Measurements from ENCODE around the gene APOBEC2.

APOBEC2 gene

DNA sequence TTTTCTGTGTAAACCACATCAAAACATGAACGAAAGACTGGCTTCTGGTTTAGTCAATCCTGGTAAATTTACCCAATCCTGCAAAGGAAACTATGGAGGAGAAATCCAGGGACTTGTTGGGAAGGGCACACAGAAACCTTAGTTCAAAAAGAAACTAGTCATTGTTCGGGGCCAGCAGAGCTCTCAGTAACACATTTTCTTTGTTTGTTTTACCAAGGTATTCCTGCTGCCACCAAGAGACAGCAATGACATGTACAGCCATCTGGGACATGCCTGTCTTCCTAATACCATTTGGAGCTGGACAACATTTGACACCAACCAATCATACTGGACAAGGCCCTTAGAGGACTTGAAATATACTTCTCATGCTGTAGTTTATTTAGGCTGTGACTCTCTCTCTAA lies 10.9 kb downstream of the APOBEC2 start:
- no peaks in the 10 kb centered on the region for H3K9me3 ChIP-seq (ENCODE audit: insufficient read depth, low read length)
- no peak overlapping the region for H3K9ac ChIP-seq (ENCODE audit: low read length)
- TF ChIP-seq EZH2phosphoT487 (IDR thresholded peaks at IDR 0.05; ENCODE audit: low read depth) = no peak
- TF ChIP-seq, protein P1, sequence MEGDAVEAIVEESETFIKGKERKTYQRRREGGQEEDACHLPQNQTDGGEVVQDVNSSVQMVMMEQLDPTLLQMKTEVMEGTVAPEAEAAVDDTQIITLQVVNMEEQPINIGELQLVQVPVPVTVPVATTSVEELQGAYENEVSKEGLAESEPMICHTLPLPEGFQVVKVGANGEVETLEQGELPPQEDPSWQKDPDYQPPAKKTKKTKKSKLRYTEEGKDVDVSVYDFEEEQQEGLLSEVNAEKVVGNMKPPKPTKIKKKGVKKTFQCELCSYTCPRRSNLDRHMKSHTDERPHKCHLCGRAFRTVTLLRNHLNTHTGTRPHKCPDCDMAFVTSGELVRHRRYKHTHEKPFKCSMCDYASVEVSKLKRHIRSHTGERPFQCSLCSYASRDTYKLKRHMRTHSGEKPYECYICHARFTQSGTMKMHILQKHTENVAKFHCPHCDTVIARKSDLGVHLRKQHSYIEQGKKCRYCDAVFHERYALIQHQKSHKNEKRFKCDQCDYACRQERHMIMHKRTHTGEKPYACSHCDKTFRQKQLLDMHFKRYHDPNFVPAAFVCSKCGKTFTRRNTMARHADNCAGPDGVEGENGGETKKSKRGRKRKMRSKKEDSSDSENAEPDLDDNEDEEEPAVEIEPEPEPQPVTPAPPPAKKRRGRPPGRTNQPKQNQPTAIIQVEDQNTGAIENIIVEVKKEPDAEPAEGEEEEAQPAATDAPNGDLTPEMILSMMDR (IDR thresholded peaks at IDR 0.05; ENCODE audit: low read depth, low read length) = no peak
- H3K27ac ChIP-seq (ENCODE audit: low read length) = no peak overlapping the region
- H3K27me3 ChIP-seq (ENCODE audit: low read depth, low read length) = no peaks in the 10 kb centered on the region
- no peaks in the 10 kb centered on the region for H3K4me1 ChIP-seq (ENCODE audit: low read length)
- H3K36me3 ChIP-seq (replicated peaks; ENCODE audit: low read depth, low read length) = peaks cover 47% of the 10 kb centered on the region
- H3K4me2 ChIP-seq (ENCODE audit: low read length) = no peak overlapping the region
- H4K20me1 ChIP-seq (ENCODE audit: insufficient read depth, low read length) = no peaks in the 10 kb centered on the region
- H2AFZ ChIP-seq (ENCODE audit: low read depth, low read length) = no peak overlapping the region
- no peaks in the 10 kb centered on the region for H3K79me2 ChIP-seq (ENCODE audit: low read length)
- no peak overlapping the region for H3K4me3 ChIP-seq (ENCODE audit: low read length)

DNA sequence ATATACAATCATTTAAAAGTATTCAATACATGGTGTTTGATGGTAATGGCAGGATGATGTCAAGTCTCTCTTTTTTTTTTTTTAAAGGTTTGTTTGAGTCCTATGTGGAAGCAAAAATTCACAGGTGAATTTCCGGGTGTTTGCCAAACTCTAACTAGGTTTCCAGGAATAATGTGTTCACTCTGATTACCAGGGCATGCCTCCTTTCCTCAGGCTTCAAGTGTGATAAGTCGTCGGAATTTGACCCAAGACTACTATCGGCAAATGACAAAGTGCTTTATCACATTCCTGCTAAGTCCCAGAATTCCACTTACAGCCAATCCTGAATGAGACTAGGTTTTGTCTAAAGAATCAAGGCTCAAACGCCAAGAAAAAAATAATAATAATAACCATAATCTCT lies 11.8 kb downstream of the APOBEC2 start:
- Histone ChIP-seq H2AFZ (ENCODE audit: low read depth, low read length) (no peak overlapping the region), H3K4me3 (ENCODE audit: low read length) (no peak overlapping the region), H3K9me3 (ENCODE audit: insufficient read depth, low read length) (no peaks in the 10 kb centered on the region), H4K20me1 (ENCODE audit: insufficient read depth, low read length) (no peaks in the 10 kb centered on the region), H3K4me2 (ENCODE audit: low read length) (no peak overlapping the region), H3K27me3 (ENCODE audit: low read depth, low read length) (no peaks in the 10 kb centered on the region), H3K9ac (ENCODE audit: low read length) (no peak overlapping the region), H3K4me1 (ENCODE audit: low read length) (no peaks in the 10 kb centered on the region), H3K79me2 (ENCODE audit: low read length) (no peaks in the 10 kb centered on the region), H3K27ac (ENCODE audit: low read length) (no peak overlapping the region), H3K36me3 (replicated peaks; ENCODE audit: low read depth, low read length) (peaks cover 51% of the 10 kb centered on the region)
- no peak for TF ChIP-seq EZH2phosphoT487 (IDR thresholded peaks at IDR 0.05; ENCODE audit: low read depth)
- TF ChIP-seq, protein P1 (IDR thresholded peaks at IDR 0.05; ENCODE audit: low read depth, low read length) = no peak

DNA sequence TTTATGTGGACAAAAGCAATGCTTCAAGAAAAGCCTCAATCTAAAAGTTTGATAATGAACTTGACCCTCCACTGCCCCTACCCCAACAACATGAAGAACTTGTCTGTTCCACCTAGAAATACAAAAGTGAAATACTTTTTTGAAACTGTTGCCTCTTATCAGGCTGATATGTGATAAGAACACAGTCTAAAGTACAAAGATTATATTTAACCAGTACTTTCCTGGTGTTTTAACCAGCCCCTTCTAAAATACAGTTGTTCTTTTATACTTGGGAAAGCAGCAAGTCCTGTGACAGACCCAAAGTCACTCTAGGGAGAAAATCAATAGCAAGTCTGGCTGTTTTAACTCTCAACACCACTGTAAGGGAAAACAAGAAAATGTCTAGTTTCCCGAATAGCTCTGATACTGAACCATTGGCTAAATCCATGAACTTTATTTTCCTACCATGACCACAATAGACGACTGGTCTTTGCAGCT lies 12.6 kb downstream of the APOBEC2 start:
- no peak overlapping the region for H3K9ac ChIP-seq (ENCODE audit: low read length)
- H4K20me1 ChIP-seq (ENCODE audit: insufficient read depth, low read length) = no peaks in the 10 kb centered on the region
- no peak overlapping the region for H3K4me2 ChIP-seq (ENCODE audit: low read length)
- H3K27me3 ChIP-seq (ENCODE audit: low read depth, low read length) = no peaks in the 10 kb centered on the region
- H3K27ac ChIP-seq (ENCODE audit: low read length) = no peak overlapping the region
- peaks cover 57% of the 10 kb centered on the region for H3K36me3 ChIP-seq (replicated peaks; ENCODE audit: low read depth, low read length)
- peaks cover 2% of the 10 kb centered on the region for H3K79me2 ChIP-seq (ENCODE audit: low read length)
- no peaks in the 10 kb centered on the region for H3K9me3 ChIP-seq (ENCODE audit: insufficient read depth, low read length)
- no peak overlapping the region for H2AFZ ChIP-seq (ENCODE audit: low read depth, low read length)
- TF ChIP-seq EZH2phosphoT487 (IDR thresholded peaks at IDR 0.05; ENCODE audit: low read depth) = no peak
- peaks cover 2% of the 10 kb centered on the region for H3K4me1 ChIP-seq (ENCODE audit: low read length)
- H3K4me3 ChIP-seq (ENCODE audit: low read length) = no peak overlapping the region

DNA sequence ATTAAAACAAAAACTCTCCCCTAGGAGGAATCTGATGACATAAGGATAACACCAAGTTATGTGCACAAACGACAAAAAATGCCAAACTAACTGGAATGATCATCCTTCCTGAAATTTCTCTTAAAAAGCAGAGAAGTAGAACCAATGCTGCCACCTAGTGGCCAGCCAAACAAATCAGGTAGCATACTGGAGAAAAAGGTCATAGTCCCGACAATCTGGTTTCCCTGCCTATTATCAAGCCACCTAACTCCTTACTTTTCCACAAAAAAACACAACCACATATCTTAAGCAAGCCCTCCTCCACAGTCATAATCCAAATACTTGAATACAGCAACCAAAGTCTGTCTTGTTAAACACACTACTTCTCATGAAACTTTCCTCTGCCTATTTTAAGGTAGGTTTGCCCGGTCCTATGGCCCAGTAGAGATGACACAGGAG lies 13.9 kb downstream of the APOBEC2 start:
- no peaks in the 10 kb centered on the region for H3K9me3 ChIP-seq (ENCODE audit: insufficient read depth, low read length)
- no peak for TF ChIP-seq EZH2phosphoT487 (IDR thresholded peaks at IDR 0.05; ENCODE audit: low read depth)
- TF ChIP-seq, protein P1 (IDR thresholded peaks at IDR 0.05; ENCODE audit: low read depth, low read length) = peak; percentile 94
- H4K20me1 ChIP-seq (ENCODE audit: insufficient read depth, low read length) = no peaks in the 10 kb centered on the region
- H3K79me2 ChIP-seq (ENCODE audit: low read length) = peaks cover 9% of the 10 kb centered on the region
- no peak overlapping the region for H3K4me2 ChIP-seq (ENCODE audit: low read length)
- no peaks in the 10 kb centered on the region for H3K27me3 ChIP-seq (ENCODE audit: low read depth, low read length)
- peaks cover 8% of the 10 kb centered on the region for H3K4me1 ChIP-seq (ENCODE audit: low read length)
- H2AFZ ChIP-seq (ENCODE audit: low read depth, low read length) = no peak overlapping the region
- no peak overlapping the region for H3K9ac ChIP-seq (ENCODE audit: low read length)
- no peak overlapping the region for H3K4me3 ChIP-seq (ENCODE audit: low read length)
- peaks cover 57% of the 10 kb centered on the region for H3K36me3 ChIP-seq (replicated peaks; ENCODE audit: low read depth, low read length)
- no peak overlapping the region for H3K27ac ChIP-seq (ENCODE audit: low read length)

All from OCI-LY3 (cell line).